ENCODE data around the gene SYK.

DNA sequence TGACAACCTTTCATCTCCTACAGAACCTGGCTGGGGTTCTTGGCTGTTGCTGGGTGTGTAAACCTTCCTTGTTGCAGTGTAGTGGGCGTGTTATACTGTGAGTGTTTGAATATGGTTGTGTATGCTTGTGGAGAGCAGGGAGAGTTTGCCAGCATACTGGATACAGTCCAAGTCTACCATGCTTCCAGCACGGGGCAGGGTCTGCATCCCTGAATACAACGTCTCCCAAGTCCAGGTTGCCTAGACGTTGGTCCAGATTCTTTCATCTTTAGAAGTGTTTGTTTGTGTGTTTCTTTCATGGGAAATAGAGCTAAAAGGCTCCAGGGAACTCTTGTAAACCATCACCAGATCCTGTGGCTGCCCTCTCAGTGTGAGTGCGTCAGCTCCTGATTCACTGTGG lies 46.4 kb downstream of the SYK start:
- TF ChIP-seq, protein P1, sequence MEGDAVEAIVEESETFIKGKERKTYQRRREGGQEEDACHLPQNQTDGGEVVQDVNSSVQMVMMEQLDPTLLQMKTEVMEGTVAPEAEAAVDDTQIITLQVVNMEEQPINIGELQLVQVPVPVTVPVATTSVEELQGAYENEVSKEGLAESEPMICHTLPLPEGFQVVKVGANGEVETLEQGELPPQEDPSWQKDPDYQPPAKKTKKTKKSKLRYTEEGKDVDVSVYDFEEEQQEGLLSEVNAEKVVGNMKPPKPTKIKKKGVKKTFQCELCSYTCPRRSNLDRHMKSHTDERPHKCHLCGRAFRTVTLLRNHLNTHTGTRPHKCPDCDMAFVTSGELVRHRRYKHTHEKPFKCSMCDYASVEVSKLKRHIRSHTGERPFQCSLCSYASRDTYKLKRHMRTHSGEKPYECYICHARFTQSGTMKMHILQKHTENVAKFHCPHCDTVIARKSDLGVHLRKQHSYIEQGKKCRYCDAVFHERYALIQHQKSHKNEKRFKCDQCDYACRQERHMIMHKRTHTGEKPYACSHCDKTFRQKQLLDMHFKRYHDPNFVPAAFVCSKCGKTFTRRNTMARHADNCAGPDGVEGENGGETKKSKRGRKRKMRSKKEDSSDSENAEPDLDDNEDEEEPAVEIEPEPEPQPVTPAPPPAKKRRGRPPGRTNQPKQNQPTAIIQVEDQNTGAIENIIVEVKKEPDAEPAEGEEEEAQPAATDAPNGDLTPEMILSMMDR (IDR thresholded peaks at IDR 0.05), result no peak
- TF ChIP-seq POLR2A (IDR thresholded peaks at IDR 0.05), result no peak
